ENCODE measurements around the gene OGT.
"Not testable (repeated sequence)": the region's sequence is repeated elsewhere in the genome, so short reads cannot be mapped to it uniquely, and the experiment has no call there.

Gene OGT

GRCh38 chrX:71540801-71541200, 7.9 kb downstream of the OGT start:
- DNase-seq, result no peak

- DNase-seq, result peak in 1 of 5 donors; percentile 27
Observed at GRCh38 chrX:71541210-71542022, 8.5 kb downstream of the OGT start.

- DNase-seq, result no peak
Observed at GRCh38 chrX:71542411-71542810, 9.5 kb downstream of the OGT start.

- DNase-seq, result no peak
Observed at GRCh38 chrX:71542825-71543224, 9.9 kb downstream of the OGT start.

DNA sequence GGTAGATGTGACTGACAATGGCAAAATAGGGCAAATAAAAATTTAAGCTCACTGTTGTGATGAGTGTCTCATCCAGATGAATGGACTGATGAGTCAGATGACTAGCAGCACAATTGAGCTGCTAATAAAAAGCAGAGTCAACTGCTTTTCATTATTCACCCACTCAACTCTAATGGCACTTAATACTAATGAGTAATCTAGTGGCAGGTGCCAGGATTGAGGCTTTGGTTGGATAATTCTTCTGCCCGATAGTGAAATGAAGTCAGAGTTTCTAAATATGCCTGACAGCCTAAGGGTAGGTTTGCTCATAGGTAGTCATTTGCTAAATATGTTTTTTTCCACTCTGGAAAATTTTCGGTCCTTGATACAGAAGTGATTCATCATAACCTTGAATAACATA, 10.4 kb downstream of the OGT start:
- no peak for DNase-seq

- no peak for DNase-seq
Observed at GRCh38 chrX:71545364-71545763, 12.5 kb downstream of the OGT start.

DNA sequence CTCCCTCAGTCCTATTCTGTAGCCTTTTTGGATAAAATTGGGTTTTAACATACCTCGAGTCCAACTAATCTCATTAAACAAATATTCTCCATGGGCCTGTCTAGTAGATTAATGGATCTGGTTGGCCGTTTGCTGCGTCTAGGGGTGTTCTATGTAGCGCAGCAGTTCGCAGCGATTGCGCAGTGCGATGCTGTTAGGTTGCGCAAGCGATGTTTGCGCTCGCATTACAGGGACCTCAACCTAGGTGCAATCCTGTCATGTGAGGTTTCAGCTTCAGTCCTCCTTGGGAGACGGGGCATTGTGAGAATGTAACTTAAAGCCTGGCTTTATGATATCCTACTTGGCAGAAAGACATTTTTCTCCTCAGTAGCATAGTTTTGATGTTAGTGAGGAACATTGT, 14.0 kb downstream of the OGT start:
- no peak for DNase-seq

DNA sequence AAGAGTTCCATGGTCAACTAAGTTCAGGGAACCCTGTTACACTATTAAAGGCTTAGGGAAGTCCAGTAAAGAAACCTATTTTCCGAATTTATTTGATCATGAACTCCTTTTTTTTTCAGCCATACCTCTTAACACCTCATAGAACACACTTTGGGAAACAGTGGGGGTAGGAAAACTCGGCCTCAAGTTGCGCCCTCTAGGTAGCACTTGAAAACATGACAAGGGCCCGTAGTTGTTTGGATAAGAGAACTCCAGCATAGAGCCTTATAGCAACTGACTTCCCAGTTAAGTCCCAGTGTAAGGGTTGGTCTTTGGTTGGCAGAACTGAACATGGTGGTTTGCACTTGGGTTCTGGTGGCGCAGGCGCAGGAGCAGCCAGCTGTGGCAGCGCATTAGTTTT, 14.4 kb downstream of the OGT start:
- DNase-seq, result no peak

- no peak for DNase-seq
Observed at GRCh38 chrX:71549986-71550385, 17.1 kb downstream of the OGT start.

- DNase-seq, result no peak
Observed at GRCh38 chrX:71550578-71550977, 17.7 kb downstream of the OGT start.

DNA sequence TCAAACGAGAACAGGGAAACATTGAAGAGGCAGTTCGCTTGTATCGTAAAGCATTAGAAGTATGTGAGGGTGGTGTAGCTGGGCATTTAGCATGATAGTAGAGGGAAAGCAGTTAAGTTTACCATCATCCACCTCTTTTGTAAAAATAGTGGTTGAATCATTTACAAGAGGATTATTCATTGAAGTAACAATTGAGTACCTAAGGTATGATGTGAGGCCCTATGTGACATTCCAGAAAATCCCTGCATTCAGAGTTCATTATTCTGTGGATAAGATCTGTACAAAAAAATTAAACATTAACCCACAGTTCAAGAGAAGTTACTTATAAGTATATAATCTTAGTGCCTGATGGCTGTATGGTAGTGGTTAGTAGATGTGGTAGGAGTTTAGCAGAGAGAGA, 23.1 kb downstream of the OGT start:
- no peak for DNase-seq

DNA sequence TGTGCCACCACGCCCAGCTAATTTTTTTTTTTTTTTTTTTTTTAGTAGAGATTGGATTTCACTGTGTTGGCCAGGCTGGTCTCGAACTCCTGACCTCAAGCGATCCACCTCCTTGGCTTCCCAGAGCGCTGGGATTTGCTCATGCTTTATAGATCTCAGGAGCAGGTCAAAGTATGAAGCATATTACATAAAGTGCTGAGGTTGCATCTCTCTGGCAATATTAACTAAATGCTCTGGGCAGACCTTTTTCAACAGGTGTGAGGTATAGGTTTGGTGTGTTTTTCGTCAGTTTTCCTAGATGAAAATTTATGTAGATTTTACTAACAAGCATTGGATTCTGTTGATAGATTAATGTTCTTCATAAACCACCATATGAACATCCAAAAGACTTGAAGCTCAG, 26.0 kb downstream of the OGT start:
- no peak for DNase-seq

- DNase-seq, result not testable (repeated sequence)
Observed at GRCh38 chrX:71559773-71560172, 26.9 kb downstream of the OGT start.

- DNase-seq, result no peak
Observed at GRCh38 chrX:71563921-71564320, 31.0 kb downstream of the OGT start.

DNA sequence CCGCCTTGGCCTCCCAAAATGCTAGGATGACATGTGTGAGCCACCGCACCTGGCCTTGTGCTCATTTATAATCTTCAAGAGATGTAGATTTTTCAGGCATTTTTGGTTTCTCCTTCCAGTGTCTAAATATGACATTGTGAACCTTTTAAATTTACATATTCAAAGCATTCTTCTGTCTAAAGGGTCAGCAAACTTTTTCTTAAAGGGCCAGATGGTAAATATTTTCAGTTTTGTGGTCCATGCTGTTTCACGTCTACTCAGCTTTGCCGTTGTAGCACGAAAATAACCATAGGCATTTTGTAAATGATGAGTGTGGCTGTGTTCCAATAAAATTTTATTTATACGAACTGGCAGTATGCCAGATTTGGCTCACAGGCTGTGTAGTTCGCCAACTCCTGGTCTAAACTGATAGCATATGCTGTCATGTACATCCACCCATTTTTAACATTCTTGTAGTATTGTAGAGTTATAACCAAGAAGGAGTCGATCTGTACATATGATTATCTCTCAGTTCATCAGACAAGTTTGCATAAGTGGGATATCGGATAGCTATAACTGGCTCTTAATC, 32.7 kb downstream of the OGT start:
- DNase-seq, result no peak

- not testable (repeated sequence) for DNase-seq
Observed at GRCh38 chrX:71571390-71571789, 38.5 kb downstream of the OGT start.

- DNase-seq, result no peak
Observed at GRCh38 chrX:71573590-71573989, 40.7 kb downstream of the OGT start.

DNA sequence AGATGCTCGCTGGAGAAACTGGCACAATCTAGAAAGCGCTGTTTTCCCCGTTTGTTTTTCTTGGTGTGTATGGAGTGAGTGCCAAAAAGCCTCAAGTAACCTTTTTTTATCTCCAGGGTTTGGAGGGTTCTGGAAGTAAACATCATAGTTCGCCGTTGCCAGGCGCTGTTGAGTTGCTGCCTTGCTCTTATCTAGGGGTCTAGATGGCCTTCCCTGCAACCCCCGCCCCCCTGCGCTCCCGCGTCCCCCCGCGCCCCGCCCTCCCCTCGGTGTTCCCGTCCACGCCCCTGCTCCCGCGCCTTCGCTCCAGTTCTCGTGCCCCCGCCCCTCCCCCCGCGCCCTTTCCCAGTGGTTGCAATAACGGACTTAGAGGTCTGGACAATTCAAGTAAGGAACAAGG, 44.8 kb downstream of the OGT start:
- no peak for DNase-seq

GRCh38 chrX:71578253-71579135, 45.6 kb downstream of the OGT start, which contains the start of gene GCNA:
Gene GCNA, plus strand, starts transcription at chrX:71578437. Its CDS starts 2,385 bp downstream, at chrX:71580822.
- no peak for DNase-seq

GRCh38 chrX:71579136-71579989, 46.5 kb downstream of the OGT start:
- no peak for DNase-seq

- DNase-seq, result no peak
Observed at GRCh38 chrX:71579990-71580380, 47.1 kb downstream of the OGT start.

- DNase-seq, result no peak
Observed at GRCh38 chrX:71581210-71581609, 48.3 kb downstream of the OGT start.

DNA sequence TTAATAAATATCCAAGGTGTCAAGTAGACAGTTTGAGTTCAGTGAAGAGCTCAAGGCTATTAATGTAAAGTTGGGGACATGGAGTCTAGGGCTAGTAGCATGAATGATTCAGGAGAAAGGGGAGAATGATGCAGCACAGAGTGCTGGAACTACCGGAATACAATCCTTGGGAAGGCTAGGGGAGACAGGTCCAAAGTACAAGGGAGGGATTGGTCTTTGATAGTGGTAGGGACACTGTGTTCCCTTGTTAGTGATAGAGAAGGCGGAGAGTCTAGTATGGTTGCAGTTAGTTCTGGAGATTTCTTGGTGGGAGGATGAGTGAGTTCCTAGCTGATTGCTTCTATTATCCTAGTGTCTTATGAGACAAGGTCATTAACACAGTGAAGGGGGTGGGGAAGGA, 54.0 kb downstream of the OGT start:
- DNase-seq, result no peak

Data from T-helper 1 cell (primary cell).